ENCODE measurements around the gene GP5. TPM values are rescaled to one million over a fixed set of nuclear protein-coding genes. Genes with fewer than 3 reads are reported as not detected.

GP5 gene
- polyA plus RNA-seq, 1 of the 3 experiments (the other 2 are of a cell fraction) = 0.13 TPM

DNA sequence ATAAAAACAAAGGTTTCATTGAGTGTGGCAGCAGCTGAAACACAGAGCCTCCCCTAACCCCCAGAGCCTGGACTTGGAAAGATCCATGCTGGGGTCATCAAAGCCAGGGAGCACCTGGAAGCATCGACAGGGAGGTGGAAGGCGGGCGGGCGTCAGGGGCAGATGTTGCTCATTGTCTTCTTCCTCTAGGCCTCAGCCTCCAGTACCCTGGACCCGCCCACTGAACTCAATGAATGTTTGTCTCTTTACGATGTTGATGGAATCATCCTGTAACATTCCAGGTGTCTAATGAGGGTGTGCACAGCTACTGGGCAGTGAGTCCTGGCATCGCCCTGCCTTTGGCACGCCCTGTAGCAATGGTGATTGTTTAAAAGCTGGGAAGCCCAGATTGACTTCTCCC lies 9.8 kb downstream of the GP5 start:
- H3K27me3 ChIP-seq (ENCODE audit: insufficient read depth) = no peaks in the 10 kb centered on the region
- H2AFZ ChIP-seq (ENCODE audit: low read depth) = no peak overlapping the region
- H3K9me2 ChIP-seq = no peaks in the 10 kb centered on the region
- ChIA-PET POLR2A (no interaction called here), CTCF (interaction anchor here (0.7 to 2.1 kb wide), 2 partner anchors 17 to 45 kb away, joined by 3 to 11 read pairs; no protein-coding TSS in a partner anchor)
- H3K79me2 ChIP-seq (ENCODE audit: insufficient read depth) = no peaks in the 10 kb centered on the region
- H3K4me1 ChIP-seq (ENCODE audit: control insufficient read depth in 1 of 2, insufficient read depth in 2 of 2, low read depth in 1 of 2, low read length in 1 of 2) = no peaks in the 10 kb centered on the region
- 72% methylated on average over 8 of the region's 8 CpGs for WGBS (ENCODE audit: low lambda C conversion rate)
- no peaks in the 10 kb centered on the region for H3F3A ChIP-seq (replicated peaks; ENCODE audit: insufficient read depth)
- H3K36me3 ChIP-seq (replicated peaks in 1 of 2; ENCODE audit: control insufficient read depth in 1 of 2, insufficient read depth in 2 of 2, low read length in 1 of 2) = no peaks in the 10 kb centered on the region
- no peak overlapping the region for H3K4me3 ChIP-seq (ENCODE audit: low read depth in 2 of 2, low read length in 1 of 2)
- TF ChIP-seq TCF12 (IDR thresholded peaks at IDR 0.05) = no peak
- TF ChIP-seq NRF1 (IDR thresholded peaks at IDR 0.05; ENCODE audit: low read depth, low read length) = no peak
- no peak for TF ChIP-seq MXI1 (IDR thresholded peaks at IDR 0.05; ENCODE audit: low read depth, low read length)
- TF ChIP-seq CHD2 (IDR thresholded peaks at IDR 0.05; ENCODE audit: low read length, partially characterized antibody) = no peak
- no peak for TF ChIP-seq TAF1 (IDR thresholded peaks at IDR 0.05; ENCODE audit: borderline replicate concordance, low read depth, low read length)
- no peak for TF ChIP-seq FOXJ3 (CRISPR knock-in tag; IDR thresholded peaks at IDR 0.05)
- H3K4me2 ChIP-seq = no peak overlapping the region
- H3K9ac ChIP-seq = no peak overlapping the region
- H3K27ac ChIP-seq (ENCODE audit: low read depth in 2 of 2, low read length in 1 of 2) = no peak overlapping the region
- no peaks in the 10 kb centered on the region; the same call in 1 of the 2 replicates for H3K9me3 ChIP-seq
- no peaks in the 10 kb centered on the region for H4K20me1 ChIP-seq (ENCODE audit: insufficient read depth)
- peak; percentile 10 for DNase-seq

DNA sequence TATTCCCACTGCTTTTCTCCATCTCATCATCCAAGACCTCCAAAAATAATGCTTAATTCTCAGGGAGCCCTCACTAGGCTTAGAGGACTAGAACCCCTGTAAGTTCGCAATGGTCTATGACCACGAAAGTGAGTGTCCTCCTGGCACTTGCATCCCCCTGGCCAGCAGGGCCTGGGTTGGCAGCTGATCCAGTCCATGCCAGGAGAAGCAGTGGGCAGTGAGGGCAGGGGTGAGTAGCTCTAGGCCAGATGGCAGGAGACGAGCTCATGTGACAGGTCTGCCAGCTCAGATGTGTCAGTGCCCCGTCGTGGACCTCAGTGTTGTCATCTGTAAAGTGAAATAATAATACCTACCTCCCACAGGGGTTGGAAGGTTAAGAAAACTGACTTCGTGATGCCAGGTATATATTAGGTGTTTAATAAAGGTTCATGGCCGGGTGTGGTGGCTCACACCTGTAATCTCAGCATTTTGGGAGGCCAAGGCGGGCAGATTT lies 11.1 kb downstream of the GP5 start:
- WGBS (ENCODE audit: low lambda C conversion rate) = 73% methylated on average over 8 of the region's 8 CpGs
- ChIA-PET POLR2A (no interaction called here), CTCF (interaction anchor here (0.8 to 2.1 kb wide), 2 partner anchors 19 to 44 kb away, joined by 3 to 11 read pairs; no protein-coding TSS in a partner anchor)
- Histone ChIP-seq H3K36me3 (replicated peaks in 1 of 2; ENCODE audit: control insufficient read depth in 1 of 2, insufficient read depth in 2 of 2, low read length in 1 of 2) (no peaks in the 10 kb centered on the region), H3K9me3 (no peaks in the 10 kb centered on the region; the same call in 1 of the 2 replicates), H3F3A (replicated peaks; ENCODE audit: insufficient read depth) (no peaks in the 10 kb centered on the region), H4K20me1 (ENCODE audit: insufficient read depth) (no peaks in the 10 kb centered on the region), H3K9me2 (no peaks in the 10 kb centered on the region), H3K4me2 (no peak overlapping the region), H3K4me3 (ENCODE audit: low read depth in 2 of 2, low read length in 1 of 2) (no peak overlapping the region), H3K27ac (ENCODE audit: low read depth in 2 of 2, low read length in 1 of 2) (no peak overlapping the region), H2AFZ (ENCODE audit: low read depth) (no peak overlapping the region), H3K9ac (no peak overlapping the region), H3K27me3 (ENCODE audit: insufficient read depth) (no peaks in the 10 kb centered on the region), H3K4me1 (ENCODE audit: control insufficient read depth in 1 of 2, insufficient read depth in 2 of 2, low read depth in 1 of 2, low read length in 1 of 2) (no peaks in the 10 kb centered on the region), H3K79me2 (ENCODE audit: insufficient read depth) (no peaks in the 10 kb centered on the region)
- DNase-seq = no peak
- no peak for TF ChIP-seq RCOR1 (IDR thresholded peaks at IDR 0.05; ENCODE audit: low read length)
- no peak for TF ChIP-seq MXI1 (IDR thresholded peaks at IDR 0.05; ENCODE audit: low read depth, low read length)
- TF ChIP-seq SMC3 (IDR thresholded peaks at IDR 0.05; ENCODE audit: low read depth, low read length) = no peak

DNA sequence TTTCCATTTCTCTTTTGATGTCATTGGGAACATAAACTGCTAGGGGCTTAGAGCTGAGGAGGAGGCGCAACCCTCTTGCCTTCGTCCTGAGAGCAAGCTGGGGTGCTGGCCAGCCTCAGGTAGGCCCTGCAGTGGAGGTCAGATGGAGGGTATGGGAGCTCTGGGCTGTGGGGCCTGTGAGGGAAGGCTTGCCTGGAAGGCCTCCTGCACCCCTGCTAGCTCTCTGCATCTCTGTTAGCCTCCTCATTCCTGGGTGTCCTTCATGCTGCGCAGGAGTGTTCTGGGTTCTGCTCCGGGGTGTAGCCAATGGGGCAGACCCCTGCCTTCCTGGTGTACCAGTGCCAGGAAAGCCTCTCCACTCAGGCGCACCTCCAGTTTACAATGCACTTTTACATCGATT lies 11.8 kb downstream of the GP5 start:
- H3K27ac ChIP-seq (ENCODE audit: low read depth in 2 of 2, low read length in 1 of 2) = no peak overlapping the region
- H3K9me2 ChIP-seq = no peaks in the 10 kb centered on the region
- no peaks in the 10 kb centered on the region for H3K36me3 ChIP-seq (replicated peaks in 1 of 2; ENCODE audit: control insufficient read depth in 1 of 2, insufficient read depth in 2 of 2, low read length in 1 of 2)
- H3F3A ChIP-seq (replicated peaks; ENCODE audit: insufficient read depth) = no peaks in the 10 kb centered on the region
- DNase-seq = no peak
- no peak overlapping the region for H3K4me2 ChIP-seq
- ChIA-PET CTCF (interaction anchor here (0.9 to 2.0 kb wide), 4 partner anchors 17 to 53 kb away, joined by 3 to 7 read pairs (median 4); no protein-coding TSS in a partner anchor), POLR2A (no interaction called here)
- no peak overlapping the region for H3K9ac ChIP-seq
- H3K4me1 ChIP-seq (ENCODE audit: control insufficient read depth in 1 of 2, insufficient read depth in 2 of 2, low read depth in 1 of 2, low read length in 1 of 2) = no peaks in the 10 kb centered on the region
- H2AFZ ChIP-seq (ENCODE audit: low read depth) = no peak overlapping the region
- no peaks in the 10 kb centered on the region for H3K79me2 ChIP-seq (ENCODE audit: insufficient read depth)
- no peaks in the 10 kb centered on the region; the same call in 1 of the 2 replicates for H3K9me3 ChIP-seq
- 88% methylated on average over 3 of the region's 6 CpGs for WGBS (ENCODE audit: low lambda C conversion rate)
- H3K27me3 ChIP-seq (ENCODE audit: insufficient read depth) = no peaks in the 10 kb centered on the region
- H4K20me1 ChIP-seq (ENCODE audit: insufficient read depth) = no peaks in the 10 kb centered on the region
- H3K4me3 ChIP-seq (ENCODE audit: low read depth in 2 of 2, low read length in 1 of 2) = no peak overlapping the region
- TF ChIP-seq MXI1 (IDR thresholded peaks at IDR 0.05; ENCODE audit: low read depth, low read length) = no peak
- TF ChIP-seq JUND (IDR thresholded peaks at IDR 0.05) = no peak
- TF ChIP-seq, protein P1, sequence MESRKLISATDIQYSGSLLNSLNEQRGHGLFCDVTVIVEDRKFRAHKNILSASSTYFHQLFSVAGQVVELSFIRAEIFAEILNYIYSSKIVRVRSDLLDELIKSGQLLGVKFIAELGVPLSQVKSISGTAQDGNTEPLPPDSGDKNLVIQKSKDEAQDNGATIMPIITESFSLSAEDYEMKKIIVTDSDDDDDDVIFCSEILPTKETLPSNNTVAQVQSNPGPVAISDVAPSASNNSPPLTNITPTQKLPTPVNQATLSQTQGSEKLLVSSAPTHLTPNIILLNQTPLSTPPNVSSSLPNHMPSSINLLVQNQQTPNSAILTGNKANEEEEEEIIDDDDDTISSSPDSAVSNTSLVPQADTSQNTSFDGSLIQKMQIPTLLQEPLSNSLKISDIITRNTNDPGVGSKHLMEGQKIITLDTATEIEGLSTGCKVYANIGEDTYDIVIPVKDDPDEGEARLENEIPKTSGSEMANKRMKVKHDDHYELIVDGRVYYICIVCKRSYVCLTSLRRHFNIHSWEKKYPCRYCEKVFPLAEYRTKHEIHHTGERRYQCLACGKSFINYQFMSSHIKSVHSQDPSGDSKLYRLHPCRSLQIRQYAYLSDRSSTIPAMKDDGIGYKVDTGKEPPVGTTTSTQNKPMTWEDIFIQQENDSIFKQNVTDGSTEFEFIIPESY (IDR thresholded peaks at IDR 0.05; ENCODE audit: borderline replicate concordance, low read depth) = no peak
- TF ChIP-seq, protein P2, sequence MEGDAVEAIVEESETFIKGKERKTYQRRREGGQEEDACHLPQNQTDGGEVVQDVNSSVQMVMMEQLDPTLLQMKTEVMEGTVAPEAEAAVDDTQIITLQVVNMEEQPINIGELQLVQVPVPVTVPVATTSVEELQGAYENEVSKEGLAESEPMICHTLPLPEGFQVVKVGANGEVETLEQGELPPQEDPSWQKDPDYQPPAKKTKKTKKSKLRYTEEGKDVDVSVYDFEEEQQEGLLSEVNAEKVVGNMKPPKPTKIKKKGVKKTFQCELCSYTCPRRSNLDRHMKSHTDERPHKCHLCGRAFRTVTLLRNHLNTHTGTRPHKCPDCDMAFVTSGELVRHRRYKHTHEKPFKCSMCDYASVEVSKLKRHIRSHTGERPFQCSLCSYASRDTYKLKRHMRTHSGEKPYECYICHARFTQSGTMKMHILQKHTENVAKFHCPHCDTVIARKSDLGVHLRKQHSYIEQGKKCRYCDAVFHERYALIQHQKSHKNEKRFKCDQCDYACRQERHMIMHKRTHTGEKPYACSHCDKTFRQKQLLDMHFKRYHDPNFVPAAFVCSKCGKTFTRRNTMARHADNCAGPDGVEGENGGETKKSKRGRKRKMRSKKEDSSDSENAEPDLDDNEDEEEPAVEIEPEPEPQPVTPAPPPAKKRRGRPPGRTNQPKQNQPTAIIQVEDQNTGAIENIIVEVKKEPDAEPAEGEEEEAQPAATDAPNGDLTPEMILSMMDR (IDR thresholded peaks at IDR 0.05) = no peak
- TF ChIP-seq, protein P3, sequence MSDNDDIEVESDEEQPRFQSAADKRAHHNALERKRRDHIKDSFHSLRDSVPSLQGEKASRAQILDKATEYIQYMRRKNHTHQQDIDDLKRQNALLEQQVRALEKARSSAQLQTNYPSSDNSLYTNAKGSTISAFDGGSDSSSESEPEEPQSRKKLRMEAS (IDR thresholded peaks at IDR 0.05; ENCODE audit: low read depth) = no peak
- TF ChIP-seq, protein P4, sequence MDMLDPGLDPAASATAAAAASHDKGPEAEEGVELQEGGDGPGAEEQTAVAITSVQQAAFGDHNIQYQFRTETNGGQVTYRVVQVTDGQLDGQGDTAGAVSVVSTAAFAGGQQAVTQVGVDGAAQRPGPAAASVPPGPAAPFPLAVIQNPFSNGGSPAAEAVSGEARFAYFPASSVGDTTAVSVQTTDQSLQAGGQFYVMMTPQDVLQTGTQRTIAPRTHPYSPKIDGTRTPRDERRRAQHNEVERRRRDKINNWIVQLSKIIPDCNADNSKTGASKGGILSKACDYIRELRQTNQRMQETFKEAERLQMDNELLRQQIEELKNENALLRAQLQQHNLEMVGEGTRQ (IDR thresholded peaks at IDR 0.05; ENCODE audit: borderline replicate concordance, low read depth, low read length) = no peak
- no peak for TF ChIP-seq RFX5 (IDR thresholded peaks at IDR 0.05; ENCODE audit: low read length)
- TF ChIP-seq ELF1 (IDR thresholded peaks at IDR 0.05) = no peak
- TF ChIP-seq, protein P5, sequence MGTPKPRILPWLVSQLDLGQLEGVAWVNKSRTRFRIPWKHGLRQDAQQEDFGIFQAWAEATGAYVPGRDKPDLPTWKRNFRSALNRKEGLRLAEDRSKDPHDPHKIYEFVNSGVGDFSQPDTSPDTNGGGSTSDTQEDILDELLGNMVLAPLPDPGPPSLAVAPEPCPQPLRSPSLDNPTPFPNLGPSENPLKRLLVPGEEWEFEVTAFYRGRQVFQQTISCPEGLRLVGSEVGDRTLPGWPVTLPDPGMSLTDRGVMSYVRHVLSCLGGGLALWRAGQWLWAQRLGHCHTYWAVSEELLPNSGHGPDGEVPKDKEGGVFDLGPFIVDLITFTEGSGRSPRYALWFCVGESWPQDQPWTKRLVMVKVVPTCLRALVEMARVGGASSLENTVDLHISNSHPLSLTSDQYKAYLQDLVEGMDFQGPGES (IDR thresholded peaks at IDR 0.05; ENCODE audit: low read depth, low read length) = no peak
- TF ChIP-seq FOXJ3 (CRISPR knock-in tag; IDR thresholded peaks at IDR 0.05) = no peak
- no peak for TF ChIP-seq POLR2AphosphoS5 (IDR thresholded peaks at IDR 0.05; ENCODE audit: low read depth, low read length)
